Motor neuron (in vitro differentiated cells): ENCODE results near the gene CRTAC1. TPM values are rescaled to one million over a fixed set of nuclear protein-coding genes. Genes with fewer than 3 reads are reported as not detected.

Experiments
- ATAC-seq, 8 experiments: fragments of 200-7000 bp; cut with Tn5 transposase; replicated peaks in 6 of 8; 2 replicates each; pipeline ENCODE4 v1.8.0; 2021; ENCODE audit warnings: mild to moderate bottlenecking in 8 of 8, moderate library complexity in 8 of 8
- H3K27ac ChIP-seq, 2 donors: fragments of 250-450 bp; sonication (Bioruptor Pico); 2 replicates each; pipeline ENCODE4 v1.9.0; 2021; ENCODE audit warnings: antibody characterized with exemption in 2 of 2, mild to moderate bottlenecking in 2 of 2, moderate library complexity in 1 of 2
- H3K4me1 ChIP-seq, 2 donors: fragments of 250-450 bp; sonication (Bioruptor Pico); replicated peaks in 1 of 2; 2 replicates each; pipeline ENCODE4 v1.6.1; 2021; ENCODE audit warnings: antibody characterized with exemption in 2 of 2, mild to moderate bottlenecking in 2 of 2, moderate library complexity in 1 of 2
- H3K4me3 ChIP-seq, 5 donors: fragments of 250-450 bp; sonication (Bioruptor Pico); 2 replicates each; pipeline ENCODE4 v1.9.0; 2021; ENCODE audit warnings: antibody characterized with exemption in 5 of 5, mild to moderate bottlenecking in 5 of 5, moderate library complexity in 4 of 5
- WGBS, 10 experiments: fragments of 450-650 bp; shearing (Covaris generic); methylation state at CpG; one replicate each; pipeline ENCODE4 v1.0.0; 2022; 5-methylcytosine and 5-hydroxymethylcytosine counted together
- in situ Hi-C, 9 experiments: fragments of 400-800 bp; cut with MboI; loops; one replicate each; pipeline ENCODE4 v1.15.0; 2021; ENCODE audit warnings: low sequenced_read_pairs in 9 of 9, low pct_unique_long_range_greater_than_20kb in 2 of 9; ENCODE audit not compliant: unreplicated experiment in 9 of 9
- total RNA-seq, 8 experiments: library from RNA; unstranded; fragments of 300-600 nt; gene quantifications; 2 replicates each; pipeline versions ENCODE4 v1.2.3 to v1.2.4, GENCODE V29; 2022

The CRTAC1 gene
- 10 to 100 TPM in 1 of 8 experiments, 1 to 10 TPM in 4, under 1 TPM in 2, not detected in 1; 0.17 to 11.5 (median 5.3) TPM for total RNA-seq

- peak; percentile 81 to 88 (median 82) for ATAC-seq
- Histone ChIP-seq H3K4me1 (peaks cover 16 to 20% of the 10 kb centered on the region in 2 donors), H3K4me3 (peak within 1 kb of the TSS; percentile 44 to 73 (median 59)), H3K27ac (peak within 1 kb of the TSS; percentile 80 to 90)
- WGBS, 10 experiments: 0% methylated on average over 1 of the region's 86 CpGs; no CpG with 5 or more reads in 9 of the 10 experiments
- in situ Hi-C loops: loop anchor here in 7 of 9 experiments (10.0 to 25.0 kb wide), 3 partner anchors 115 to 243 kb away; no protein-coding TSS in a partner anchor
These were observed at the start of gene CRTAC1 for GRCh38 chr10:98030093-98030821. Gene CRTAC1 (minus strand): TSS chr10:98030621. CDS start chr10:98030472, 149 bp downstream.

GRCh38 chr10:98078774-98079173 lies 48.4 kb upstream of the CRTAC1 start:
- H3K27ac ChIP-seq: no peak overlapping the region
- in situ Hi-C loops: no loop called here
- ATAC-seq: no peak
- H3K4me3 ChIP-seq: no peak overlapping the region
- no peaks in the 10 kb centered on the region for H3K4me1 ChIP-seq
- 50 to 100% (median 100%) methylated on average over 1 of the region's 1 CpG; no CpG with 5 or more reads in 4 of the 10 experiments for WGBS, 10 experiments

GRCh38 chr10:98077223-98077622 lies 46.8 kb upstream of the CRTAC1 start:
- no peak overlapping the region for H3K4me3 ChIP-seq
- ATAC-seq: no peak
- WGBS, 10 experiments: 0 to 33% (median 17%) methylated on average over 1 of the region's 1 CpG; no CpG with 5 or more reads in 5 of the 10 experiments
- in situ Hi-C loops: no loop called here
- no peak overlapping the region for H3K27ac ChIP-seq
- no peaks in the 10 kb centered on the region for H3K4me1 ChIP-seq

- Histone ChIP-seq H3K4me3 (no peak overlapping the region), H3K27ac (no peak overlapping the region), H3K4me1 (no peaks in the 10 kb centered on the region)
- no peak for ATAC-seq
- 0 to 82% (median 40%) methylated on average over 2 to 7 of the region's 7 CpGs for WGBS, 10 experiments
- in situ Hi-C loops: no loop called here
These were observed 45.7 kb upstream of the CRTAC1 start for GRCh38 chr10:98076086-98076485.

- Histone ChIP-seq H3K27ac (no peak overlapping the region), H3K4me1 (no peaks in the 10 kb centered on the region), H3K4me3 (no peak overlapping the region)
- WGBS, 10 experiments: 0 to 57% (median 10%) methylated on average over 1 to 2 of the region's 2 CpGs; no CpG with 5 or more reads in 1 of the 10 experiments
- no peak for ATAC-seq
- in situ Hi-C loops: no loop called here
These were observed 44.0 kb upstream of the CRTAC1 start for GRCh38 chr10:98074315-98074911.

- Histone ChIP-seq H3K27ac (no peak overlapping the region), H3K4me1 (no peaks in the 10 kb centered on the region), H3K4me3 (no peak overlapping the region)
- in situ Hi-C loops: no loop called here
- ATAC-seq: no peak
- 0 to 100% (median 50%) methylated on average over 1 to 4 of the region's 5 CpGs for WGBS, 10 experiments
These were observed 36.7 kb upstream of the CRTAC1 start for GRCh38 chr10:98067165-98067564.

GRCh38 chr10:98063740-98064027 lies 33.3 kb upstream of the CRTAC1 start:
- H3K4me3 ChIP-seq: no peak overlapping the region
- H3K4me1 ChIP-seq: no peaks in the 10 kb centered on the region
- no peak overlapping the region for H3K27ac ChIP-seq
- in situ Hi-C loops: no loop called here
- ATAC-seq: no peak

GRCh38 chr10:98062424-98062823 lies 32.0 kb upstream of the CRTAC1 start:
- no peak for ATAC-seq
- 30 to 83% (median 50%) methylated on average over 1 to 6 of the region's 6 CpGs; no CpG with 5 or more reads in 2 of the 10 experiments for WGBS, 10 experiments
- H3K27ac ChIP-seq: no peak overlapping the region

GRCh38 chr10:98060079-98060478 lies 29.7 kb upstream of the CRTAC1 start:
- in situ Hi-C loops: no loop called here
- no peak for ATAC-seq
- H3K27ac ChIP-seq: no peak overlapping the region
- H3K4me1 ChIP-seq: peaks cover 0 to 7% of the 10 kb centered on the region in 2 donors
- WGBS, 10 experiments: 40 to 100% (median 82%) methylated on average over 1 to 9 of the region's 10 CpGs
- no peak overlapping the region for H3K4me3 ChIP-seq

More at GRCh38 chr10:98062424-98062823, 32.0 kb upstream of the CRTAC1 start:
- no peak overlapping the region for H3K4me3 ChIP-seq
- H3K4me1 ChIP-seq: peaks cover 0 to 7% of the 10 kb centered on the region in 2 donors
- in situ Hi-C loops: no loop called here

- peak in 4 of 8 experiments; percentile 23 to 63 (median 36) for ATAC-seq
- 20 to 80% (median 54%) methylated on average over 1 of the region's 1 CpG; no CpG with 5 or more reads in 6 of the 10 experiments for WGBS, 10 experiments
- H3K4me3 ChIP-seq: no peak overlapping the region
- in situ Hi-C loops: no loop called here
- peaks cover 0 to 7% of the 10 kb centered on the region in 2 donors for H3K4me1 ChIP-seq
- H3K27ac ChIP-seq: no peak overlapping the region
These were observed 27.9 kb upstream of the CRTAC1 start for GRCh38 chr10:98058295-98058694.

GRCh38 chr10:98055841-98056516 lies 25.6 kb upstream of the CRTAC1 start:
- H3K4me3 ChIP-seq: no peak overlapping the region
- peaks cover 0 to 7% of the 10 kb centered on the region in 2 donors for H3K4me1 ChIP-seq
- no peak overlapping the region for H3K27ac ChIP-seq
- peak in 1 of 8 experiments; percentile 71 for ATAC-seq
- 0 to 86% (median 43%) methylated on average over 1 to 4 of the region's 4 CpGs; no CpG with 5 or more reads in 2 of the 10 experiments for WGBS, 10 experiments
- in situ Hi-C loops: no loop called here

GRCh38 chr10:98047009-98047741 lies 16.8 kb upstream of the CRTAC1 start:
- H3K4me3 ChIP-seq: no peak overlapping the region
- H3K4me1 ChIP-seq: peaks cover 7% of the 10 kb centered on the region in 2 donors
- in situ Hi-C loops: loop anchor here in 7 of 9 experiments (10.0 to 25.0 kb wide), 3 partner anchors 132 to 260 kb away; no protein-coding TSS in a partner anchor
- WGBS, 10 experiments: 0 to 76% (median 36%) methylated on average over 1 to 6 of the region's 7 CpGs; no CpG with 5 or more reads in 2 of the 10 experiments
- peak in 7 of 8 experiments; percentile 49 to 84 (median 75) for ATAC-seq
- no peak overlapping the region for H3K27ac ChIP-seq
